ENCODE results near the gene WNT5A. TPM values are rescaled to one million over a fixed set of nuclear protein-coding genes. Genes with fewer than 3 reads are reported as not detected.

WNT5A gene
- total RNA-seq, 2 experiments from 2014 or later: not detected

DNA sequence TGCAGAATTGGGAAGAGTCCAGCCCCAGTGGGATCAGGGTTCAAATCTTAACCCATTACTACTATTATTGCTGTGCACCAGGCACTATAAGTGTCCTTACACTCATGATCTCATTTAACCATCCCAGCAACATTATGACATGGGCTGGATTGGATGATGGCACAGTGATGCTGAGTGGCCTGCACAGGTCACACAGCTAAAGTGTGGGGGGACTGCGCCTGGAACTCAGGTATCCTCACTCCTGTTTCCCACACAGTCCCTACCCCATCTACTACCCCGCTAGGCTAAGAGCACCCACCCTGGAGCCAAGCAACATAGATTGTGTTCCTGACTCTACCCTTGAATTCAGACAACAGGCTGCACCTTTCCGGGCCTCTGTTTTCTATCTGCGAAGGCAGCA lies 16.0 kb downstream of the WNT5A start:
- TF ChIP-seq, protein P1, sequence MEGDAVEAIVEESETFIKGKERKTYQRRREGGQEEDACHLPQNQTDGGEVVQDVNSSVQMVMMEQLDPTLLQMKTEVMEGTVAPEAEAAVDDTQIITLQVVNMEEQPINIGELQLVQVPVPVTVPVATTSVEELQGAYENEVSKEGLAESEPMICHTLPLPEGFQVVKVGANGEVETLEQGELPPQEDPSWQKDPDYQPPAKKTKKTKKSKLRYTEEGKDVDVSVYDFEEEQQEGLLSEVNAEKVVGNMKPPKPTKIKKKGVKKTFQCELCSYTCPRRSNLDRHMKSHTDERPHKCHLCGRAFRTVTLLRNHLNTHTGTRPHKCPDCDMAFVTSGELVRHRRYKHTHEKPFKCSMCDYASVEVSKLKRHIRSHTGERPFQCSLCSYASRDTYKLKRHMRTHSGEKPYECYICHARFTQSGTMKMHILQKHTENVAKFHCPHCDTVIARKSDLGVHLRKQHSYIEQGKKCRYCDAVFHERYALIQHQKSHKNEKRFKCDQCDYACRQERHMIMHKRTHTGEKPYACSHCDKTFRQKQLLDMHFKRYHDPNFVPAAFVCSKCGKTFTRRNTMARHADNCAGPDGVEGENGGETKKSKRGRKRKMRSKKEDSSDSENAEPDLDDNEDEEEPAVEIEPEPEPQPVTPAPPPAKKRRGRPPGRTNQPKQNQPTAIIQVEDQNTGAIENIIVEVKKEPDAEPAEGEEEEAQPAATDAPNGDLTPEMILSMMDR (IDR thresholded peaks at IDR 0.05): no peak
- intact Hi-C loops (cut with micrococcal nuclease): no loop called here
- DNase-seq (no peak), ATAC-seq (no peak)
- Mint-ChIP-seq H3K4me1 (ENCODE audit: low read depth) (no peaks in the 10 kb centered on the region), H3K27me3 (peaks cover 4% of the 10 kb centered on the region), H3K27ac (no peak overlapping the region), H3K4me3 (no peak overlapping the region), H3K36me3 (ENCODE audit: low read depth) (no peaks in the 10 kb centered on the region), H3K9me3 (no peaks in the 10 kb centered on the region)
- CTCF ChIA-PET: no interaction called here
- POLR2A ChIA-PET: no interaction called here

DNA sequence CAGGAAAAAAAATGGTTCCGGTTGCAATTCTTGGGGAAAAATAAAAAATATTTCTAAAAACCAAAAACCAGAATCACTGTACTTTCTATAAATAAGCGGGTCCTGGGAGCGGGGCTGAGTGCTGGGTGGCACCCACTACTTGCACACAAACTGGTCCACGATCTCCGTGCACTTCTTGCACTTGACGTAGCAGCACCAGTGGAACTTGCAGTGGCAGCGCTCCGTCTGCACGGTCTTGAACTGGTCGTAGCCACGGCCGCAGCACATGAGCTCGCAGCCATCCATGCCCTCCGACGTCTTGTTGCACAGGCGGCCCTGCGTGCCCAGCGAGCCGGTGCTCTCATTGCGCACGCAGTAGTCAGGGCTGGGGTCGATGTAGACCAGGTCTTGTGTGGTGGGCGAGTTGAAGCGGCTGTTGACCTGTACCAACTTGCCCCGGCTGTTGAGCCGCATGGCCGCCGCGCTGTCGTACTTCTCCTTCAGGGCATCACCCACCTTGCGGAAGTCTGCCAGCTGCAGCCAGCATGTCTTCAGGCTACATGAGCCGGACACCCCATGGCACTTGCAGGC lies 17.1 kb downstream of the WNT5A start:
- DNase-seq (no peak), ATAC-seq (no peak)
- ChIA-PET POLR2A (no interaction called here), CTCF (no interaction called here)
- Mint-ChIP-seq H3K4me3 (no peak overlapping the region), H3K27me3 (peaks cover 4% of the 10 kb centered on the region), H3K4me1 (ENCODE audit: low read depth) (no peaks in the 10 kb centered on the region), H3K36me3 (ENCODE audit: low read depth) (no peaks in the 10 kb centered on the region), H3K27ac (no peak overlapping the region), H3K9me3 (no peaks in the 10 kb centered on the region)
- intact Hi-C loops (cut with micrococcal nuclease): no loop called here
- TF ChIP-seq, protein P1 (IDR thresholded peaks at IDR 0.05): no peak

DNA sequence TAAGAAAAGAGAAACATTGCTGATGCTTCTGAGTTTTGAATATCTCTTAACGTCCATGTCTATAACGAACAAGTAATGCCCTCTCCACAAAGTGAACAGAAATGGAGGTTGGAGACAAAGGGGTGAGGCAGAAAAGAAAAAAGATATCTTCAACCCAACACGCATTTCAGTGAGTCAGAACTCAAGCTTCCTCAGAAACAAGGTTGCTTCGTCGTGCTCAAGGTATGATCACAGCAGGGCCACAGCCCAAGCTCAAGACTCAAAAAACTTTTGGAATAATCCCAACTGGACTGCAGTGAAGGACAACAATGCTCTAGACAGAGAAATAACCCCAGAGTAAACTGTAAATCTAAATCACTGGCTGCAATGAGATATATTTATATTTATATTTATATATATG lies 18.9 kb downstream of the WNT5A start:
- POLR2A ChIA-PET: no interaction called here
- intact Hi-C loops (cut with micrococcal nuclease): no loop called here
- no peak overlapping the region for H3K4me3 Mint-ChIP-seq
- no peaks in the 10 kb centered on the region for H3K36me3 Mint-ChIP-seq (ENCODE audit: low read depth)
- H3K4me1 Mint-ChIP-seq (ENCODE audit: low read depth): no peaks in the 10 kb centered on the region
- H3K9me3 Mint-ChIP-seq: no peaks in the 10 kb centered on the region
- DNase-seq (no peak), ATAC-seq (no peak)
- H3K27ac Mint-ChIP-seq: no peak overlapping the region
- TF ChIP-seq, protein P1 (IDR thresholded peaks at IDR 0.05): no peak
- H3K27me3 Mint-ChIP-seq: peaks cover 4% of the 10 kb centered on the region
- CTCF ChIA-PET: no interaction called here

DNA sequence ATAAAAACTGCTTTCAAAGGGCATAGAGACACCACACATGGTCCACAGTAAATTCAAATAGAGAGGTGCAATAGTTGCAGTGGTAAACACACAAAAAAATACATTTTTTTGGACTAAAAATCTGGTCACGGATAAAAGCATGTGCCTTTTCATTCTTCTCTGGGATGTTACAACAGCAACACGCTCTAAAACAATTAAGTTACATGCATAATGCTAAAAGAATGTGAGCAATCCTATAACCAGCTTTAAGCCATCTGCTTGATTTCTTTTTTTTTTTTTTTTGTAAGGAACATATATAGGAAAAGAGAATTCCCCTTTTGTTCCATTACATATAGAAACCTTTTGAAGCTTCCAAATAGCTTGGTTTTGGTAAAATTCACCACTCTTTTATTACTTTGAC lies 20.0 kb downstream of the WNT5A start:
- ATAC-seq: no peak
- H3K36me3 Mint-ChIP-seq (ENCODE audit: low read depth): no peaks in the 10 kb centered on the region
- no peaks in the 10 kb centered on the region for H3K4me1 Mint-ChIP-seq (ENCODE audit: low read depth)
- ChIA-PET POLR2A (no interaction called here), CTCF (no interaction called here)
- peaks cover 2% of the 10 kb centered on the region for H3K9me3 Mint-ChIP-seq
- no peak overlapping the region for H3K4me3 Mint-ChIP-seq
- no peaks in the 10 kb centered on the region for H3K27me3 Mint-ChIP-seq
- no peak for DNase-seq
- intact Hi-C loops (cut with micrococcal nuclease): no loop called here
- no peak overlapping the region for H3K27ac Mint-ChIP-seq
- TF ChIP-seq, protein P1 (IDR thresholded peaks at IDR 0.05): no peak

DNA sequence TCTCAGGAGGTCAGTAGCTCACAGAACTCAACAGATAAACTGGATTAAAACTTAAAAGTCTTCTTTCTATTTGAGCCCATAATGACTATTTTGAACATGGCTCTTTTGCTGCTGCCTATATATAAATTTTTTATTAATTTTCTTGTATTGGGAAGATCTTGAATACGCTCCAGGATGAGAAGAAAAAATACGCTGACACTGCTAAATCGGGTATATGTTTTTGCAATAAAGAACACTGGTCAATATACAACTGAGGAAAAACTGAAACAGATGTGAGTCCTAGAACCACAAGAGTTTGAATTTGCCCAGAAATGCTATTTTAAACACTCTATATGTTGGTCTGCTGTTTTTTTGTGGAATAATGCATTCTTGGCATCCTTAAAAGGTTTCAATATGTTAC lies 20.6 kb downstream of the WNT5A start:
- Mint-ChIP-seq H3K4me1 (ENCODE audit: low read depth) (no peaks in the 10 kb centered on the region), H3K27ac (no peak overlapping the region), H3K9me3 (peaks cover 2% of the 10 kb centered on the region), H3K27me3 (no peaks in the 10 kb centered on the region), H3K36me3 (ENCODE audit: low read depth) (no peaks in the 10 kb centered on the region), H3K4me3 (no peak overlapping the region)
- DNase-seq (no peak), ATAC-seq (no peak)
- CTCF ChIA-PET: no interaction called here
- intact Hi-C loops (cut with micrococcal nuclease): no loop called here
- TF ChIP-seq, protein P1 (IDR thresholded peaks at IDR 0.05): no peak
- POLR2A ChIA-PET: no interaction called here

Data from activated CD8-positive, alpha-beta T cell treated with anti-CD3 and anti-CD28 coated beads for 36 hours (primary cell).